Neural cell (in vitro differentiated cells): ENCODE results near the gene FRMPD4. TPM values are rescaled to one million over a fixed set of nuclear protein-coding genes. Genes with fewer than 3 reads are reported as not detected.

ENCODE experiments used
- H2AFZ ChIP-seq: fragments of 200-600, 300-800 bp; sonication (generic), shearing (Covaris generic); 2 replicates; pipeline ENCODE4 v1.6.0; 2014; ENCODE audit warnings: low read depth, mild to moderate bottlenecking, antibody characterized with exemption, low read length, moderate library complexity
- H3F3A ChIP-seq: fragments of 200-600 bp; shearing (Covaris generic); 2 replicates; pipeline ENCODE4 v1.6.1; 2016; ENCODE audit warnings: mild to moderate bottlenecking, moderate library complexity, mixed read lengths, antibody characterized with exemption, low read length; ENCODE audit not compliant: insufficient read depth, poor library complexity, severe bottlenecking
- H3K27ac ChIP-seq: fragments of 200-600, 300-800 bp; sonication (generic), shearing (Covaris generic); 2 replicates; pipeline ENCODE4 v1.5.1; 2014; ENCODE audit warnings: mild to moderate bottlenecking, low read length, moderate library complexity
- H3K27me3 ChIP-seq: fragments of 300-800, 200-600 bp; sonication (generic), shearing (Covaris generic); 2 replicates; pipeline ENCODE4 v1.6.0; 2014; ENCODE audit warnings: mild to moderate bottlenecking, low read depth, low read length, moderate library complexity; ENCODE audit not compliant: insufficient read depth
- H3K36me3 ChIP-seq: fragments of 300-800, 200-600 bp; sonication (generic), shearing (Covaris generic); 2 replicates; pipeline ENCODE4 v1.5.1; 2014; ENCODE audit warnings: mild to moderate bottlenecking, antibody characterized with exemption, low read length, moderate library complexity; ENCODE audit not compliant: insufficient read depth
- H3K4me2 ChIP-seq: fragments of 300-800, 200-600 bp; sonication (generic), shearing (Covaris generic); 2 replicates; pipeline ENCODE4 v1.6.0; 2014; ENCODE audit warnings: mild to moderate bottlenecking, low read length
- H3K4me3 ChIP-seq: fragments of 300-800, 200-600 bp; sonication (generic), shearing (Covaris generic); 2 replicates; pipeline ENCODE4 v1.5.1; 2014; ENCODE audit warnings: mild to moderate bottlenecking, low read length, moderate library complexity
- H3K79me2 ChIP-seq: fragments of 200-600 bp; shearing (Covaris generic); replicated peaks from 2 replicates; pipeline ENCODE4 v1.6.0; 2014; ENCODE audit warnings: mild to moderate bottlenecking, low read length, moderate library complexity; ENCODE audit not compliant: insufficient read depth
- H3K9ac ChIP-seq: fragments of 300-800, 200-600 bp; sonication (generic), shearing (Covaris generic); 2 replicates; pipeline ENCODE4 v1.6.1; 2016; ENCODE audit warnings: mild to moderate bottlenecking, low read length, mixed read lengths
- H3K9me2 ChIP-seq: fragments of 200-600 bp; shearing (Covaris generic); 2 replicates; pipeline ENCODE4 v1.6.1; 2016; ENCODE audit warnings: mild to moderate bottlenecking, low read length, mixed read lengths; ENCODE audit not compliant: insufficient read depth
- H3K9me3 ChIP-seq: fragments of 200-600, 300-800 bp; sonication (generic), shearing (Covaris generic); 2 replicates; pipeline ENCODE4 v1.6.1; 2016; ENCODE audit warnings: mild to moderate bottlenecking, mixed run types, low read length, moderate library complexity, mixed read lengths
- H4K20me1 ChIP-seq: fragments of 200-600 bp; shearing (Covaris generic); 2 replicates; pipeline ENCODE4 v1.6.1; 2016; ENCODE audit warnings: mild to moderate bottlenecking, mixed run types; ENCODE audit not compliant: insufficient read depth
- CTCF ChIP-seq: fragments of 450-650 bp; IDR thresholded peaks from 2 replicates; pipeline ENCODE4 v1.5.1; 2014; ENCODE audit warnings: antibody characterized with exemption, mild to moderate bottlenecking, moderate library complexity; ENCODE audit not compliant: poor library complexity, severe bottlenecking
- EP300 ChIP-seq: fragments of 450-650 bp; conservative IDR thresholded peaks from 2 replicates; pipeline ENCODE4 v1.6.1; 2014; ENCODE audit warnings: antibody characterized with exemption, mild to moderate bottlenecking, moderate library complexity; ENCODE audit not compliant: poor library complexity, severe bottlenecking
- EZH2 ChIP-seq: fragments of 200-600, 300-800 bp; shearing (Covaris generic), sonication (generic); IDR thresholded peaks from 2 replicates; pipeline ENCODE4 v1.6.1; 2014; ENCODE audit warnings: antibody characterized with exemption, low read length, borderline replicate concordance, mild to moderate bottlenecking; ENCODE audit not compliant: insufficient read depth, poor library complexity, severe bottlenecking
- MXI1 ChIP-seq: fragments of 450-650 bp; conservative IDR thresholded peaks from 2 replicates; pipeline ENCODE4 v1.6.1; 2014; ENCODE audit warnings: antibody characterized with exemption, mild to moderate bottlenecking; ENCODE audit not compliant: poor library complexity, severe bottlenecking
- POLR2AphosphoS5 ChIP-seq: IDR thresholded peaks from 2 replicates; pipeline ENCODE4 v1.6.1; 2012
- RAD21 ChIP-seq: fragments of 450-650 bp; conservative IDR thresholded peaks from 2 replicates; pipeline ENCODE4 v1.6.1; 2014; ENCODE audit warnings: antibody characterized with exemption, mild to moderate bottlenecking, moderate library complexity
- REST ChIP-seq: IDR thresholded peaks from 2 replicates; pipeline ENCODE4 v1.6.1; 2012; ENCODE audit warnings: borderline replicate concordance
- SMC3 ChIP-seq: fragments of 450-650 bp; conservative IDR thresholded peaks from 2 replicates; pipeline ENCODE4 v1.6.1; 2014; ENCODE audit warnings: antibody characterized with exemption, mild to moderate bottlenecking, moderate library complexity; ENCODE audit not compliant: poor library complexity
- TAF1 ChIP-seq: IDR thresholded peaks from 2 replicates; pipeline ENCODE4 v1.6.1; 2012; ENCODE audit warnings: low read depth
- polyA plus RNA-seq: library from polyadenylated mRNA; depleted of rRNA; stranded (reverse); fragments of >200 nt; gene quantifications from 2 replicates; pipeline ENCODE4 v1.2.3, GENCODE V29; 2014

FRMPD4 gene
- polyA plus RNA-seq, 1 donor from 2014 or later, result 1.2 TPM

GRCh38 chrX:12390301-12390700, 252.0 kb downstream of the FRMPD4 start:
- no peaks in the 10 kb centered on the region for H4K20me1 ChIP-seq
- H3F3A ChIP-seq, result no peaks in the 10 kb centered on the region
- no peak overlapping the region for H3K4me3 ChIP-seq
- H3K9me3 ChIP-seq, result no peaks in the 10 kb centered on the region
- H3K27me3 ChIP-seq, result no peaks in the 10 kb centered on the region
- no peaks in the 10 kb centered on the region for H3K9me2 ChIP-seq
- H3K9ac ChIP-seq, result no peak overlapping the region
- no peak overlapping the region for H3K4me2 ChIP-seq
- H2AFZ ChIP-seq, result no peak overlapping the region
- no peaks in the 10 kb centered on the region for H3K36me3 ChIP-seq
- H3K27ac ChIP-seq, result no peak overlapping the region
- H3K79me2 ChIP-seq, result no peaks in the 10 kb centered on the region
- TF ChIP-seq REST, result no peak
- no peak for TF ChIP-seq TAF1
- TF ChIP-seq POLR2AphosphoS5, result no peak

GRCh38 chrX:12396584-12396983, 258.3 kb downstream of the FRMPD4 start:
- no peaks in the 10 kb centered on the region for H3K9me3 ChIP-seq
- H3K9me2 ChIP-seq, result no peaks in the 10 kb centered on the region
- H3K36me3 ChIP-seq, result no peaks in the 10 kb centered on the region

More at GRCh38 chrX:12396584-12396983, 258.3 kb downstream of the FRMPD4 start:
- Histone ChIP-seq H3K9ac (no peak overlapping the region), H3F3A (no peaks in the 10 kb centered on the region), H3K27ac (no peak overlapping the region), H3K4me2 (no peak overlapping the region), H3K79me2 (no peaks in the 10 kb centered on the region), H4K20me1 (no peaks in the 10 kb centered on the region), H3K27me3 (no peaks in the 10 kb centered on the region), H3K4me3 (no peak overlapping the region), H2AFZ (no peak overlapping the region)
- TF ChIP-seq EZH2 (no peak), POLR2AphosphoS5 (no peak), TAF1 (no peak), MXI1 (no peak), SMC3 (no peak), RAD21 (no peak), CTCF (no peak), REST (no peak), EP300 (no peak)
